AG09319 (cell line): ENCODE measurements around the gene CD6.

Experiments used
- DNase-seq: peaks from one replicate; pipeline ENCODE4 v3.0.0-alpha.2; 2010; ENCODE audit warnings: low read depth; ENCODE audit errors: extremely low read depth
- CTCF ChIP-seq: IDR thresholded peaks from 2 replicates; pipeline ENCODE4 v1.5.1; 2011; ENCODE audit warnings: low read depth, mild to moderate bottlenecking, inconsistent platforms, low read length, moderate library complexity

The CD6 gene

GRCh38 chr11:60941371-60942119, 29.9 kb upstream of the CD6 start:
- TF ChIP-seq CTCF = no peak
- no peak for DNase-seq

- DNase-seq = no peak
- TF ChIP-seq CTCF = no peak
Measured at GRCh38 chr11:60942219-60942618, 29.3 kb upstream of the CD6 start.

GRCh38 chr11:60942970-60943565, 28.4 kb upstream of the CD6 start:
- TF ChIP-seq CTCF = no peak
- no peak for DNase-seq

- TF ChIP-seq CTCF = peak; percentile 2; the same call in 1 of the 2 replicates
- DNase-seq = no peak
Measured at GRCh38 chr11:60944490-60945294, 26.8 kb upstream of the CD6 start.

GRCh38 chr11:60945295-60945667, 26.2 kb upstream of the CD6 start:
- DNase-seq = no peak
- no peak for TF ChIP-seq CTCF

GRCh38 chr11:60946601-60947264, 24.7 kb upstream of the CD6 start:
- DNase-seq = no peak
- TF ChIP-seq CTCF = no peak
